CD4-positive, alpha-beta T cell (primary cell): ENCODE results near the gene CENPE. TPM values are rescaled to one million over a fixed set of nuclear protein-coding genes. Genes with fewer than 3 reads are reported as not detected.
"Not testable (repeated sequence)": the region's sequence is repeated elsewhere in the genome, so short reads cannot be mapped to it uniquely, and the experiment has no call there.

Experiments used
- ATAC-seq: fragments of 200-7000 bp; cut with Tn5 transposase; one replicate; pipeline ENCODE4 v1.10.0; 2022; ENCODE audit warnings: mild to moderate bottlenecking; ENCODE audit not compliant: poor library complexity
- CTCF ChIA-PET: fragments of 350-600 bp; sonication (Branson Sonifier 250); formaldehyde crosslinking; loops from one replicate; lab custom pipeline; 2021; ENCODE audit warnings: antibody characterized with exemption, inconsistent platforms; lab: Charles Lee
- POLR2A ChIA-PET: fragments of 350-600 bp; sonication (Branson Sonifier 250); formaldehyde crosslinking; loops from one replicate; lab custom pipeline; 2021; ENCODE audit warnings: antibody characterized with exemption, inconsistent platforms; lab: Charles Lee
- DNase-seq, 14 experiments: peaks; one replicate each; pipeline ENCODE4 v3.0.0-alpha.2; 2013 to 2020; ENCODE audit warnings: mixed read lengths in 2 of 14
- H3K27ac ChIP-seq, 2 donors: one replicate each; pipeline versions ENCODE4 v1.5.1 to v1.7.0; 2013; ENCODE audit warnings: low read length in 2 of 2, low read depth in 1 of 2, mild to moderate bottlenecking in 1 of 2
- H3K27me3 ChIP-seq, 2 experiments: 1 replicate in 1 of 2; 2 replicates in 1 of 2; pipeline versions ENCODE4 v1.6.1 to v1.7.0; 2013; ENCODE audit warnings: low read length in 2 of 2, control low read depth in 1 of 2, mild to moderate bottlenecking in 1 of 2, moderate library complexity in 1 of 2; ENCODE audit not compliant: insufficient read depth in 2 of 2, control insufficient read depth in 1 of 2
- H3K36me3 ChIP-seq: one replicate; pipeline ENCODE4 v1.6.1; 2013; ENCODE audit warnings: low read length, control low read depth; ENCODE audit not compliant: insufficient read depth
- H3K4me1 ChIP-seq: one replicate; pipeline ENCODE4 v1.6.1; 2013; ENCODE audit warnings: low read length, control low read depth; ENCODE audit not compliant: insufficient read depth
- H3K4me3 ChIP-seq: one replicate; pipeline ENCODE4 v1.5.1; 2013; ENCODE audit warnings: mild to moderate bottlenecking, low read length, moderate library complexity
- H3K9me3 ChIP-seq, 2 experiments: 1 replicate in 1 of 2; 2 replicates in 1 of 2; pipeline versions ENCODE4 v1.6.1 to v1.7.0; 2013; ENCODE audit warnings: low read length in 2 of 2, mild to moderate bottlenecking in 2 of 2, control low read depth in 1 of 2, moderate library complexity in 1 of 2; ENCODE audit not compliant: control insufficient read depth in 1 of 2, insufficient read depth in 1 of 2
- H3K27ac Mint-ChIP-seq: one replicate; pipeline ENCODE4 v1.8.0; 2020; ENCODE audit warnings: mixed read lengths
- H3K27me3 Mint-ChIP-seq: one replicate; pipeline ENCODE4 v1.8.0; 2021; ENCODE audit warnings: mixed read lengths
- H3K36me3 Mint-ChIP-seq: one replicate; pipeline ENCODE4 v1.8.0; 2021; ENCODE audit warnings: low read depth, mixed read lengths
- H3K4me1 Mint-ChIP-seq: one replicate; pipeline ENCODE4 v1.8.0; 2021; ENCODE audit warnings: low read depth, mixed read lengths
- H3K4me3 Mint-ChIP-seq: one replicate; pipeline ENCODE4 v1.8.0; 2020; ENCODE audit warnings: mild to moderate bottlenecking, mixed read lengths
- H3K9me3 Mint-ChIP-seq: one replicate; pipeline ENCODE4 v1.8.0; 2020; ENCODE audit warnings: mixed read lengths
- intact Hi-C, 2 experiments: fragments of 100-400 bp; cut with DNase I in 1 of 2; cut with micrococcal nuclease in 1 of 2; formaldehyde crosslinking; loops; one replicate each; pipeline versions ENCODE4 v1.15.1 to v1.9.0; 2023 to 2025; cut with DNase I, micrococcal nuclease
- polyA plus RNA-seq, 2 donors: library from polyadenylated mRNA; unstranded; fragments of 120-200 nt; gene quantifications; one replicate each; pipeline ENCODE4 v1.2.1, GENCODE V29; 2013
- total RNA-seq, 174 experiments: library from RNA in 2 of 174; stranded (reverse) in 2 of 174; gene quantifications; one replicate each; pipeline ENCODE4 v1.2.3 and lab custom pipeline; 2021 to 2026
- TF ChIP-seq, protein P1 (sequence below): fragments of 200-600 bp; IDR thresholded peaks from one replicate; pipeline ENCODE4 v1.8.0; 2022; ENCODE audit warnings: antibody characterized with exemption, mild to moderate bottlenecking

Gene CENPE
- total RNA-seq (1 to 10 TPM; 2.7 to 3.2 TPM), total RNA-seq (lab: John Stamatoyannopoulos, UW) (0.56 to 146 (median 6.6) reads per million in 172 experiments)
- 1.0 TPM for polyA plus RNA-seq (2013, experiment 1 of 2)
- 1.6 TPM for polyA plus RNA-seq (2013, experiment 2 of 2)

DNA sequence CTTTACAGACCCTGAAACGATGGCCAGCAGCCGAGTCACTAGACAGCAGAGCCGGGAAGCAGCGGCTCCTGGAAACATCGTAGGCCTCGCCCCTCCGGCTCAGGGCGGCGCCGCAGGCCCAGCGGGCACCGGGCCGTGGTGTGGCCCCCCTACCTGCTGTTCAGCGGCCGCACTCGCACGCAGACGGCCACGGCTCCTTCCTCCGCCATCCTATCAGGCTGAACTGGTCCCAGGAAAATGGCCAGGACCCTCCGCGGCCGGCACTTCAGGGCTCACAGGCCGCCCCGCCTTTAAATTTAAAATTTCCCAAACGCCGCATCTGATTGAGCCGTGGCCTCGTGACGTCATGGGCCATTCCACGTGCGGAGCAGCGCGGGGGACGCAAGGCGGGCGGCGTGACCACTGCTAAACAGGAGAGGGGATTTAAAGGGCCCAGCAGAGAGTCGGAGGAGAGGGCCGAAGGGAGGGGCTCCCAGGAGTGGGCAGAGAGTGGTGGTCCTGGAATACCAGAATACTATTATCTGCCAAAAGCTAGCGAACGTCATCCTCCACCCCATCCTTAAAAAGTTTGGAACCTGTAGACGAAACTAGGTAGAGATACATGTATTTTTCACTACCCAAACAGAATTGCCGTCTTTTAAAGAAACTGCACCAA is at the start of gene CENPE:
CENPE (minus strand) TSS at position 233 of the 655 bp plus-strand sequence; CDS start at position 209, 24 bp downstream.
- peaks cover 13% of the 10 kb centered on the region for H3K4me1 ChIP-seq
- H3K36me3 ChIP-seq, result no peaks in the 10 kb centered on the region
- peak within 1 kb of the TSS; percentile 65 to 72 for H3K27ac ChIP-seq
- Mint-ChIP-seq H3K4me1 (peaks cover 12% of the 10 kb centered on the region), H3K9me3 (no peaks in the 10 kb centered on the region), H3K36me3 (peaks cover 6% of the 10 kb centered on the region), H3K4me3 (peak within 1 kb of the TSS; percentile 93), H3K27ac (peak within 1 kb of the TSS; percentile 90), H3K27me3 (no peaks in the 10 kb centered on the region)
- intact Hi-C loops, result loop anchor here in 1 of 2 experiments (5.0 kb wide), 1 partner anchor 771 kb away; no protein-coding TSS in a partner anchor
- no peaks in the 10 kb centered on the region for H3K27me3 ChIP-seq
- ChIA-PET POLR2A (no interaction called here), CTCF (no interaction called here)
- H3K9me3 ChIP-seq, result no peaks in the 10 kb centered on the region
- DNase-seq (peak; percentile 68 to 93 (median 78)), ATAC-seq (peak; percentile 87)
- TF ChIP-seq, protein P1, sequence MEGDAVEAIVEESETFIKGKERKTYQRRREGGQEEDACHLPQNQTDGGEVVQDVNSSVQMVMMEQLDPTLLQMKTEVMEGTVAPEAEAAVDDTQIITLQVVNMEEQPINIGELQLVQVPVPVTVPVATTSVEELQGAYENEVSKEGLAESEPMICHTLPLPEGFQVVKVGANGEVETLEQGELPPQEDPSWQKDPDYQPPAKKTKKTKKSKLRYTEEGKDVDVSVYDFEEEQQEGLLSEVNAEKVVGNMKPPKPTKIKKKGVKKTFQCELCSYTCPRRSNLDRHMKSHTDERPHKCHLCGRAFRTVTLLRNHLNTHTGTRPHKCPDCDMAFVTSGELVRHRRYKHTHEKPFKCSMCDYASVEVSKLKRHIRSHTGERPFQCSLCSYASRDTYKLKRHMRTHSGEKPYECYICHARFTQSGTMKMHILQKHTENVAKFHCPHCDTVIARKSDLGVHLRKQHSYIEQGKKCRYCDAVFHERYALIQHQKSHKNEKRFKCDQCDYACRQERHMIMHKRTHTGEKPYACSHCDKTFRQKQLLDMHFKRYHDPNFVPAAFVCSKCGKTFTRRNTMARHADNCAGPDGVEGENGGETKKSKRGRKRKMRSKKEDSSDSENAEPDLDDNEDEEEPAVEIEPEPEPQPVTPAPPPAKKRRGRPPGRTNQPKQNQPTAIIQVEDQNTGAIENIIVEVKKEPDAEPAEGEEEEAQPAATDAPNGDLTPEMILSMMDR, result no peak
- H3K4me3 ChIP-seq, result peak within 1 kb of the TSS; percentile 69

DNA sequence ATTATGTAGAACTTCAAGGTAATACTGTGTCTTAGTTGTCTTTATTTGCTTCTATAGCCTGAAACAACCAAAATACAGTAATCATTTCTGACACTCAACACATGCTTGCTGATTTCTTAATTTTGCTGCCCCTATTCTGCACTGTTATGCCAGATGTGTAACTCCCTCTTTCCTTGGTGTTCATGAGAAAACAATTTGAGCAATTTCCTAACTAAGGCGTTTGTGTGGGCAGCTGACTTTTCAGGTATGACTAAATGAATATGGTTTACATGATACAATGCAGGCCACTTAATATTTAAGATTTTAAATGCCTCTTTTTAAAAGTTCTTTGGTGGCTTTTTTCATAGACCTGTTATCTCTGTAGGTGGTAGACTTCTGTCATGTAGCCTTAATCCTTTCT is 46.1 kb upstream of the CENPE start:
- Mint-ChIP-seq H3K9me3 (peaks cover 4% of the 10 kb centered on the region), H3K36me3 (no peaks in the 10 kb centered on the region), H3K27me3 (peaks cover 5% of the 10 kb centered on the region), H3K27ac (no peak overlapping the region), H3K4me3 (no peak overlapping the region), H3K4me1 (no peaks in the 10 kb centered on the region)
- H3K4me3 ChIP-seq, result no peak overlapping the region
- H3K27ac ChIP-seq, result no peak overlapping the region
- ChIA-PET CTCF (no interaction called here), POLR2A (no interaction called here)
- H3K27me3 ChIP-seq, result no peaks in the 10 kb centered on the region
- ATAC-seq (no peak), DNase-seq (no peak)
- no peaks in the 10 kb centered on the region for H3K4me1 ChIP-seq
- TF ChIP-seq, protein P1, result no peak
- H3K9me3 ChIP-seq, result peaks cover 0 to 6% of the 10 kb centered on the region in 2 experiments
- H3K36me3 ChIP-seq, result no peaks in the 10 kb centered on the region
- intact Hi-C loops, result no loop called here

GRCh38 chr4:103230938-103231337 is 32.8 kb upstream of the CENPE start:
- ATAC-seq, H3K4me3 Mint-ChIP-seq, POLR2A ChIA-PET: not testable (repeated sequence)

DNA sequence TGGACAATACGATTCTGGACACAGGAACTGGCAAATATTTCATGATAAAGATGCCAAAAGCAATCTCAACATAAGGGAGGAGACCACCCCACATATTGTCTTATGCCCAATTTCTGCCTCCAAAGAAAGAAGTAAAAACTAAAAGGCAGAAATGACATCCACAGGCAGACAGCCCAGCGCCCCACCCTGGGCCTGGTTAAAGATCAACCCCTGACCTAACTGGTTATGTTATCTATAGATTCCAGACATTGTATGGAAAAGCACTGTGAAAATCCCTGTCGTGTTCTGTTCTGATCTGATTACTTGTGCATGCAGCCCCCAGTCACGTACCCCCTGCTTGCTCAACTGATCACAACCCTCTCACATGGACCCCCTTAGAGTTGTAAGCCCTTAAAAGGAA is 25.4 kb upstream of the CENPE start:
- CTCF ChIA-PET, H3K4me3 Mint-ChIP-seq, H3K27ac Mint-ChIP-seq, DNase-seq, H3K9me3 Mint-ChIP-seq, H3K27ac ChIP-seq, H3K4me3 ChIP-seq, ATAC-seq, POLR2A ChIA-PET, H3K4me1 ChIP-seq, H3K27me3 ChIP-seq, intact Hi-C loops, H3K36me3 ChIP-seq, H3K4me1 Mint-ChIP-seq, H3K36me3 Mint-ChIP-seq, H3K9me3 ChIP-seq: not testable (repeated sequence)
- peaks cover 28% of the 10 kb centered on the region for H3K27me3 Mint-ChIP-seq

More at GRCh38 chr4:103230938-103231337, 32.8 kb upstream of the CENPE start:
- H3K27me3 Mint-ChIP-seq, H3K36me3 Mint-ChIP-seq, H3K27ac ChIP-seq, DNase-seq, H3K9me3 Mint-ChIP-seq, H3K9me3 ChIP-seq, H3K4me3 ChIP-seq, H3K4me1 ChIP-seq, H3K36me3 ChIP-seq, CTCF ChIA-PET, intact Hi-C loops, H3K4me1 Mint-ChIP-seq, H3K27me3 ChIP-seq, H3K27ac Mint-ChIP-seq: not testable (repeated sequence)
